Astrocyte of the spinal cord (primary cell): Measurements from ENCODE around the gene TMEM271.

Experiments
- DNase-seq: peaks from one replicate; pipeline ENCODE4 v3.0.0; 2011; ENCODE audit warnings: low read depth, low spot score
- H3K4me3 ChIP-seq: 2 replicates; pipeline ENCODE4 v1.5.1; 2011; ENCODE audit warnings: low read depth, mild to moderate bottlenecking, low read length, moderate library complexity
- in situ Hi-C: cut with HindIII; loops from 2 replicates; pipeline ENCODE4 v1.10.0; 2017; ENCODE audit warnings: low sequenced_read_pairs
- TF ChIP-seq, protein P1 (sequence below): IDR thresholded peaks from 2 replicates; pipeline ENCODE4 v1.5.1; 2012; ENCODE audit warnings: low read depth, mild to moderate bottlenecking, low read length, inconsistent platforms

TMEM271 gene

GRCh38 chr4:622071-622995 lies 46.2 kb upstream of the TMEM271 start:
- in situ Hi-C loops = no loop called here
- DNase-seq = no peak
- no peak overlapping the region for H3K4me3 ChIP-seq
- TF ChIP-seq, protein P1, sequence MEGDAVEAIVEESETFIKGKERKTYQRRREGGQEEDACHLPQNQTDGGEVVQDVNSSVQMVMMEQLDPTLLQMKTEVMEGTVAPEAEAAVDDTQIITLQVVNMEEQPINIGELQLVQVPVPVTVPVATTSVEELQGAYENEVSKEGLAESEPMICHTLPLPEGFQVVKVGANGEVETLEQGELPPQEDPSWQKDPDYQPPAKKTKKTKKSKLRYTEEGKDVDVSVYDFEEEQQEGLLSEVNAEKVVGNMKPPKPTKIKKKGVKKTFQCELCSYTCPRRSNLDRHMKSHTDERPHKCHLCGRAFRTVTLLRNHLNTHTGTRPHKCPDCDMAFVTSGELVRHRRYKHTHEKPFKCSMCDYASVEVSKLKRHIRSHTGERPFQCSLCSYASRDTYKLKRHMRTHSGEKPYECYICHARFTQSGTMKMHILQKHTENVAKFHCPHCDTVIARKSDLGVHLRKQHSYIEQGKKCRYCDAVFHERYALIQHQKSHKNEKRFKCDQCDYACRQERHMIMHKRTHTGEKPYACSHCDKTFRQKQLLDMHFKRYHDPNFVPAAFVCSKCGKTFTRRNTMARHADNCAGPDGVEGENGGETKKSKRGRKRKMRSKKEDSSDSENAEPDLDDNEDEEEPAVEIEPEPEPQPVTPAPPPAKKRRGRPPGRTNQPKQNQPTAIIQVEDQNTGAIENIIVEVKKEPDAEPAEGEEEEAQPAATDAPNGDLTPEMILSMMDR = no peak

GRCh38 chr4:621296-622070 lies 45.4 kb upstream of the TMEM271 start:
- DNase-seq = no peak
- in situ Hi-C loops = no loop called here
- H3K4me3 ChIP-seq = no peak overlapping the region
- TF ChIP-seq, protein P1 = no peak

DNA sequence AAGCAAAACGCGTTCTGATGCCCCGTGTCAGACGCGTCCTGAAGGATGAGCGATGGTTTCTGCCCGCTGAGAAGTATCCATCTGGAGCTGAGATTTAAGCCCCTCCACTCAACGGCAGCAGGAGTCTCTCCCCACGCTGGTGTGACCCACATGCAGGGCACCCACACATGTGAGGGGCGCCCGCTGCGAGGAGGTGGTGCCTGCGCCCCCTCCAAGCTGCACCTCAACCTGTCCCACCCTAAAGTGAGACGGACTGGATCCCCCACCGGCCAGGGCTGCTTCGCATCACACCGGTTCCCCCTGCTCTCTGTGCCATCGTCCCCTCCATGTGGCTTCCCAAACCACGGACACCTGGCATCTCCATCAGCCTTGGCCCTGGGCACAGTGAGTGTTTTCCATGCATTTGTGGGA lies 44.8 kb upstream of the TMEM271 start:
- TF ChIP-seq, protein P1 = no peak
- no peak for DNase-seq
- no peak overlapping the region for H3K4me3 ChIP-seq
- in situ Hi-C loops = no loop called here

- TF ChIP-seq, protein P1 = no peak
- H3K4me3 ChIP-seq = no peak overlapping the region
- no peak for DNase-seq
- in situ Hi-C loops = no loop called here
These were observed 44.1 kb upstream of the TMEM271 start for GRCh38 chr4:620201-620600.

DNA sequence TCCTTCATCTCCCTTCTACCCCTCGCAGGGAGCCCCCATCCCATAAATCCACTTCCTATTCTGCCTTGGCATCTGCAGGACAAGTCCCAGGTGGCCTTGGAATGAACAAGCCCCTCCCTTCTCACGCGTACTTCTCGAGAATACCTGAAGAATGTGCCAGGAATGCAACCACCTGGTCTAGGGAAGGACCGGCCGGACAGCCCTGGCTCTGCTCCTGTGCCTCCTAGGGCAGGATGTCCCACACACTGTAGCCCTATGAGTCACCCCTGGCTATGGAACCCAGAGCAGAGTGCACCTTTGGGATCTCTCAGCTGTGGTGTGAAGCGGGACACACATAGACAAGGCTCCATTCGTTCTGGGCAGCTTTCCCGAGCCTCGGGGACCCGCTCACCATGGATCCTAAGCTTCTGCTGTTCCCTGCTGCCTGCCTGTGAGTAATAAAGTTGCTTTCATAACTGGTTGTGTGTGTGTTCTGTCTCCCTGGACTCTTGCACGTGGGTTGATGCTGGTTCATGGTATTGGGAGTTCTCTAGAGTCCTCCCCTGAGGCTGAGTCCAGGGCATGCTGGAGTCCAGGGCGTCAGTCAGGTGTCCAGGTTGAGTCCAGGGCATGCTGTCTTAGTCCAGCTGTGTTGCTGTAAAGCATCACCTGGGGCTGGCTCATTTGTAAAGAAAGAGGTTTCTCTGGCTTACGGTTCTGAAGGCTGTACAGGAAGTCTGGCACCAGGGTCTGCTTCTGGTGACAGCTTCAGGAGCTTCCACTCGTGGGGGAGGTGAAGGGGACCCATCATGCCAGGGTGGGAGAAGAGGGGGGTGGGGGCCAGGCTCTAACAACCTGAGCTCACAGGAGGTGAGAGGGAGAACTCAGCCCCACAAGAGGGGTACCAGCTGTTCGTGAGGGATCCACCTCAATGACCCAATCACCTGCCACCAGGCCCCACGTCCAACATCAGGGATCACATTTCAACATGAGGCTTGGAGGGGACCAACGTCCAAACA lies 41.8 kb upstream of the TMEM271 start:
- TF ChIP-seq, protein P1 = no peak
- DNase-seq = no peak
- no peak overlapping the region for H3K4me3 ChIP-seq
- in situ Hi-C loops = no loop called here
